Glutamatergic neuron (in vitro differentiated cells): ENCODE results near the gene CCDC120. TPM values are rescaled to one million over a fixed set of nuclear protein-coding genes. Genes with fewer than 3 reads are reported as not detected.
A peak's percentile ranks its signal among the peaks of the same experiment; 100 is the strongest.

Experiments used
- DNase-seq: peaks from one replicate; pipeline ENCODE4 v3.0.0; 2022
- H3K27ac Mint-ChIP-seq: one replicate; pipeline ENCODE4 v1.8.0; 2020; ENCODE audit warnings: mild to moderate bottlenecking, mixed read lengths, inconsistent platforms; ENCODE audit not compliant: unreplicated experiment
- H3K27me3 Mint-ChIP-seq: one replicate; pipeline ENCODE4 v1.8.0; 2020; ENCODE audit warnings: mild to moderate bottlenecking, moderate library complexity, mixed read lengths, inconsistent platforms; ENCODE audit not compliant: unreplicated experiment
- H3K36me3 Mint-ChIP-seq: one replicate; pipeline ENCODE4 v1.8.0; 2020; ENCODE audit warnings: mild to moderate bottlenecking, mixed read lengths, inconsistent platforms; ENCODE audit not compliant: unreplicated experiment
- H3K4me1 Mint-ChIP-seq: one replicate; pipeline ENCODE4 v1.8.0; 2020; ENCODE audit warnings: mild to moderate bottlenecking, low read depth, mixed read lengths, inconsistent platforms; ENCODE audit not compliant: unreplicated experiment
- H3K4me3 Mint-ChIP-seq: one replicate; pipeline ENCODE4 v1.8.0; 2020; ENCODE audit warnings: mild to moderate bottlenecking, mixed read lengths, inconsistent platforms; ENCODE audit not compliant: unreplicated experiment
- H3K9me3 Mint-ChIP-seq: one replicate; pipeline ENCODE4 v1.8.0; 2020; ENCODE audit warnings: mild to moderate bottlenecking, moderate library complexity, mixed read lengths, inconsistent platforms; ENCODE audit not compliant: unreplicated experiment
- total RNA-seq: library from RNA; stranded (reverse); fragmentation: NEBNext Ultra II Directional; extraction: Animal tissue kit (Norgen Biotek cat#: 25700); gene quantifications from one replicate; pipeline ENCODE4 v1.2.1, GENCODE V29; 2021; ENCODE audit not compliant: unreplicated experiment
- TF ChIP-seq, protein P1 (sequence below): fragments of 200-600 bp; sonication (generic); IDR thresholded peaks from one replicate; pipeline ENCODE4 v1.5.0; 2021; ENCODE audit not compliant: partially characterized antibody, unreplicated experiment

Gene CCDC120
- total RNA-seq, 1 donor from 2014 or later: 17.6 TPM

DNA sequence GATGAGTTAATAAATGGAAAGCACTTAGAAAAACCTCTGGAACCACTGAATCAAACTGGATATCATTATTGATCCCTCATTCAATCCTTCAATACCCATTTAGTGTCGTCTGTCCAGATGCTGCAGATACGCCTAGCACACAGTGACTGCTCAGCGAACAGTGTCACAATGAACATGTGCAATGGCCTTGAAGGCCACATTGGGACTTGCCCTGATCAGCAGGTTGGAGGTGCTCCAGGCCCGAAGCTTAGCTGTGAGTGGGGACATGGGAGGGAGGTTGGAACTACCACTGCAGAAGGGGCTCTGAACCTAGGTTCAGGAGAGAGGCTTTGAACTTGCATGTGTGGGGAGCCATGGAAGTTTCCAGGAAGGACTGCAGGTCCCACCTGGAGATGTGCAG lies 47.5 kb downstream of the CCDC120 start:
- no peak for DNase-seq
- Mint-ChIP-seq H3K4me1 (no peaks in the 10 kb centered on the region), H3K27ac (no peak overlapping the region), H3K9me3 (peaks cover 1% of the 10 kb centered on the region), H3K4me3 (no peak overlapping the region), H3K36me3 (no peaks in the 10 kb centered on the region), H3K27me3 (no peaks in the 10 kb centered on the region)
- TF ChIP-seq, protein P1, sequence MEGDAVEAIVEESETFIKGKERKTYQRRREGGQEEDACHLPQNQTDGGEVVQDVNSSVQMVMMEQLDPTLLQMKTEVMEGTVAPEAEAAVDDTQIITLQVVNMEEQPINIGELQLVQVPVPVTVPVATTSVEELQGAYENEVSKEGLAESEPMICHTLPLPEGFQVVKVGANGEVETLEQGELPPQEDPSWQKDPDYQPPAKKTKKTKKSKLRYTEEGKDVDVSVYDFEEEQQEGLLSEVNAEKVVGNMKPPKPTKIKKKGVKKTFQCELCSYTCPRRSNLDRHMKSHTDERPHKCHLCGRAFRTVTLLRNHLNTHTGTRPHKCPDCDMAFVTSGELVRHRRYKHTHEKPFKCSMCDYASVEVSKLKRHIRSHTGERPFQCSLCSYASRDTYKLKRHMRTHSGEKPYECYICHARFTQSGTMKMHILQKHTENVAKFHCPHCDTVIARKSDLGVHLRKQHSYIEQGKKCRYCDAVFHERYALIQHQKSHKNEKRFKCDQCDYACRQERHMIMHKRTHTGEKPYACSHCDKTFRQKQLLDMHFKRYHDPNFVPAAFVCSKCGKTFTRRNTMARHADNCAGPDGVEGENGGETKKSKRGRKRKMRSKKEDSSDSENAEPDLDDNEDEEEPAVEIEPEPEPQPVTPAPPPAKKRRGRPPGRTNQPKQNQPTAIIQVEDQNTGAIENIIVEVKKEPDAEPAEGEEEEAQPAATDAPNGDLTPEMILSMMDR: no peak

DNA sequence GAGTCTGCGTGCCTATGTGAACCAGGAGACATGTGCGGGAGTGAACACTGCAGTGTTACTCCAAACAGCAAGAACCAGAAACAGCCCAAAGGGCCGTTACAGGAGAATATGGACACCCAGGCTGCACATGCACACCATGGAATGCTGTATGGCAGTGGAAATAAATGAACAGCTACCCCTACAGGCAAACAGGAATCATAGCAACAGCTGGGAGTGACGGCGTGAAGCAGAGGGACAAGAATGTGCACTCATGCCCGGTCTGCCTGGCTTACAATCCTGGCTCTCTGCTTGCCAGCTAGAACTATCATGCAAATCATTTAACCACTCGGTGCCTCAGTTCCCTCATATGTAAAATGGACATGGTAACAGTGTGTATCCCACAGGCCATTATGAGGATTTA lies 48.1 kb downstream of the CCDC120 start:
- no peak overlapping the region for H3K4me3 Mint-ChIP-seq
- peak; percentile 30 for DNase-seq
- TF ChIP-seq, protein P1: peak; percentile 18
- no peaks in the 10 kb centered on the region for H3K27me3 Mint-ChIP-seq
- H3K9me3 Mint-ChIP-seq: peaks cover 1% of the 10 kb centered on the region
- H3K36me3 Mint-ChIP-seq: no peaks in the 10 kb centered on the region
- H3K4me1 Mint-ChIP-seq: no peaks in the 10 kb centered on the region
- H3K27ac Mint-ChIP-seq: no peak overlapping the region

DNA sequence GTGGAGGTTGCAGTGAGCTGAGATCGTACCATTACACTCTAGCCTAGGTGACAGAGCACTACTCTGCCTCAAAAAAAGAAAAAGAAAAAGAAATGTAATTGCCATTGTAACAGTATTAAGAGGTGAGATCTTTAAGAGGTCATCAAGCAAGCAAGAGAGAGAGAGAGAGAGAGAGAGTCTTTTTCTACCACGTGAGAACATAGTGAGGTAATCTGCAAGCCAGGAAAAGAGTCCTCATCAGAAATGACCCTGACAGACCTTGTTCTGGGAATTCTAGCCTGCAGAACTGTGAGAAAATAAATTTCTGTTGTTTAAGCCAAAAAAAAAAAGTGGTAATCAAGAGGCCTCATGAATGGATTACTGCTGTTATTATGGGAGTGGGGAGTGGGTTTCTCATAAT lies 49.8 kb downstream of the CCDC120 start:
- Mint-ChIP-seq H3K27me3 (no peaks in the 10 kb centered on the region), H3K4me3 (no peak overlapping the region), H3K27ac (no peak overlapping the region), H3K4me1 (no peaks in the 10 kb centered on the region), H3K9me3 (peaks cover 1% of the 10 kb centered on the region), H3K36me3 (no peaks in the 10 kb centered on the region)
- no peak for DNase-seq
- TF ChIP-seq, protein P1: no peak

DNA sequence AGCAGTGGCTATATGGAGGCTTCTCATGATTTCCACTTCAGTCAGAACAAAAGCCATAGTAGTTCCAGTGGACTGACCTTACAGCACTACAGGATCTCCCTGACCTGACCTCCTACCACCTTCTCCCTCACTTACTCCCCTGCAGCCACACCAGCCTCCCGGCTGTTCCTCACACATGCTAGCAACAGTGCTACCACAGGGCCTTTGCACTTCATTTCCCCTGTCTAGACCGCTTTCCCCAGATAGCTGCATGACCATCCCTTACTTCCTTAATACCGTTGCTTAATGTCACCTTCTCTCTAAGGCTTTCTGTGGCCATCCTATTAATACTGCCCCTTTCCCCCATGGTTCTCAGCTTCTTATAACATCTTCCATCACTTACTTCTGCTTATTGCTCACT lies 51.6 kb downstream of the CCDC120 start:
- Mint-ChIP-seq H3K36me3 (no peaks in the 10 kb centered on the region), H3K27ac (no peak overlapping the region), H3K9me3 (peaks cover 1% of the 10 kb centered on the region), H3K4me3 (no peak overlapping the region), H3K4me1 (no peaks in the 10 kb centered on the region), H3K27me3 (no peaks in the 10 kb centered on the region)
- TF ChIP-seq, protein P1: no peak
- no peak for DNase-seq

DNA sequence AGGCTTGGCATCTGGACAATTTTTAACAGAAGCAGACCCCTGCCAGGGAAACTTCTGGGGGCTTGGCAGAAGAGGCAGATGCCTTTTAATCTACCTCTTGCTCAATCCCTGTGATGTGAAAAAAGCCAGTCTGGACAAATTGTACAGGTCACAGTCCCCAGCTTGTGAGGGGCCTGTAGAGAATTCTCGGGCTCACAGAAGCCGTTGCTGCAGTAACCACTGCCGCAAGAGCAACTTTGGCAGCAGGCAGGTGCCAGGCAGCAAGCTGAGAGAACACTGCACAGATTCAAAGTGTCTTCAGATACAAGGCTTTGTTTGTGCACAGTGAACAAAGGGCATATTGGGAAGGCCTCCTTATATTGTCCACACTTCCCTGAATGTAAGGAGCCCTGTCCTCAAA lies 53.0 kb downstream of the CCDC120 start:
- Mint-ChIP-seq H3K27ac (no peak overlapping the region), H3K4me3 (no peak overlapping the region), H3K27me3 (no peaks in the 10 kb centered on the region), H3K4me1 (no peaks in the 10 kb centered on the region), H3K36me3 (no peaks in the 10 kb centered on the region), H3K9me3 (peaks cover 1% of the 10 kb centered on the region)
- no peak for DNase-seq
- TF ChIP-seq, protein P1: no peak
